Liver (tissue), 3 donors: Measurements from ENCODE around the gene RASAL2.

ENCODE experiments used
- GABPA ChIP-seq, 2 donors: IDR thresholded peaks in 1 of 2; conservative IDR thresholded peaks in 1 of 2; 2 replicates each; pipeline ENCODE4 v1.6.1; 2016; ENCODE audit warnings: antibody characterized with exemption in 2 of 2, mild to moderate bottlenecking in 1 of 2, moderate library complexity in 1 of 2
- JUND ChIP-seq, 2 donors: IDR thresholded peaks; 2 replicates each; pipeline ENCODE4 v1.6.1; 2016; ENCODE audit warnings: antibody characterized with exemption in 2 of 2
- SP1 ChIP-seq: IDR thresholded peaks from 2 replicates; pipeline ENCODE4 v1.6.1; 2018; ENCODE audit warnings: antibody characterized with exemption, mild to moderate bottlenecking
- TAF1 ChIP-seq: conservative IDR thresholded peaks from 2 replicates; pipeline ENCODE4 v1.6.1; 2016; ENCODE audit warnings: antibody characterized with exemption, mild to moderate bottlenecking
- YY1 ChIP-seq: IDR thresholded peaks from 2 replicates; pipeline ENCODE4 v1.6.1; 2016; ENCODE audit warnings: antibody characterized with exemption, mild to moderate bottlenecking
- TF ChIP-seq, protein P1 (sequence below): fragments of 150-350 bp; IDR thresholded peaks from 2 replicates; pipeline ENCODE4 v1.5.1; 2017; ENCODE audit warnings: improper control_type of control experiment, low read depth, low read length; ENCODE audit not compliant: missing input control
- TF ChIP-seq, protein P2 (sequence below): IDR thresholded peaks from 2 replicates; pipeline ENCODE4 v1.6.1; 2016; ENCODE audit warnings: antibody characterized with exemption
- TF ChIP-seq, protein P3 (sequence below): IDR thresholded peaks from 2 replicates; pipeline ENCODE4 v1.6.1; 2016; ENCODE audit warnings: antibody characterized with exemption
- TF ChIP-seq, protein P4 (sequence below): IDR thresholded peaks from 2 replicates; pipeline ENCODE4 v1.6.1; 2016; ENCODE audit warnings: antibody characterized with exemption, mild to moderate bottlenecking
- TF ChIP-seq, protein P5 (sequence below): IDR thresholded peaks from 2 replicates; pipeline ENCODE4 v1.6.1; 2016; ENCODE audit warnings: antibody characterized with exemption
- donor health status: healthy.
- donor health status: healthy.

DNA sequence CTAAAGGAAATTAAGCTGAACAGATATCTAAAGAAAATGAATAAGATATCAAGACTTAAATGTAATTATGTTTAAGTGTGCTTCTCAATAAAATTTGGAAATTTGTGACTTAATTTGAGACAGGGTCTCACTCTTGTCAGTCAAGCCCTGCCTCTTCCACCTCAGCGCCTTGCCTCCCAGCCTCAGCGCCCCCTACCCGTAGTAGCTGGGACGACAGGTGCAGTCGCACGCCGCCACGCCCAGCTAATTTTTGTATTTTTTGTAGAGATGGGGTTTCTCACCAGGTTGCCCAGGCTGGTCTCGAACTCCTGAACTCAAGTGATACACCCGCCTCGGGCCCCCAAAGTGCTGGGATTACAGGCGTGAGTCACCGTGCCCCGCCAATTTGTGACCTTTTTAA, 285.9 kb downstream of the RASAL2 start:
- TF ChIP-seq, protein P1, sequence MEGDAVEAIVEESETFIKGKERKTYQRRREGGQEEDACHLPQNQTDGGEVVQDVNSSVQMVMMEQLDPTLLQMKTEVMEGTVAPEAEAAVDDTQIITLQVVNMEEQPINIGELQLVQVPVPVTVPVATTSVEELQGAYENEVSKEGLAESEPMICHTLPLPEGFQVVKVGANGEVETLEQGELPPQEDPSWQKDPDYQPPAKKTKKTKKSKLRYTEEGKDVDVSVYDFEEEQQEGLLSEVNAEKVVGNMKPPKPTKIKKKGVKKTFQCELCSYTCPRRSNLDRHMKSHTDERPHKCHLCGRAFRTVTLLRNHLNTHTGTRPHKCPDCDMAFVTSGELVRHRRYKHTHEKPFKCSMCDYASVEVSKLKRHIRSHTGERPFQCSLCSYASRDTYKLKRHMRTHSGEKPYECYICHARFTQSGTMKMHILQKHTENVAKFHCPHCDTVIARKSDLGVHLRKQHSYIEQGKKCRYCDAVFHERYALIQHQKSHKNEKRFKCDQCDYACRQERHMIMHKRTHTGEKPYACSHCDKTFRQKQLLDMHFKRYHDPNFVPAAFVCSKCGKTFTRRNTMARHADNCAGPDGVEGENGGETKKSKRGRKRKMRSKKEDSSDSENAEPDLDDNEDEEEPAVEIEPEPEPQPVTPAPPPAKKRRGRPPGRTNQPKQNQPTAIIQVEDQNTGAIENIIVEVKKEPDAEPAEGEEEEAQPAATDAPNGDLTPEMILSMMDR = no peak
- TF ChIP-seq YY1 = no peak
- TF ChIP-seq, protein P2, sequence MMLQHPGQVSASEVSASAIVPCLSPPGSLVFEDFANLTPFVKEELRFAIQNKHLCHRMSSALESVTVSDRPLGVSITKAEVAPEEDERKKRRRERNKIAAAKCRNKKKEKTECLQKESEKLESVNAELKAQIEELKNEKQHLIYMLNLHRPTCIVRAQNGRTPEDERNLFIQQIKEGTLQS = no peak
- TF ChIP-seq, protein P3, sequence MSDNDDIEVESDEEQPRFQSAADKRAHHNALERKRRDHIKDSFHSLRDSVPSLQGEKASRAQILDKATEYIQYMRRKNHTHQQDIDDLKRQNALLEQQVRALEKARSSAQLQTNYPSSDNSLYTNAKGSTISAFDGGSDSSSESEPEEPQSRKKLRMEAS = no peak
- TF ChIP-seq, protein P4, sequence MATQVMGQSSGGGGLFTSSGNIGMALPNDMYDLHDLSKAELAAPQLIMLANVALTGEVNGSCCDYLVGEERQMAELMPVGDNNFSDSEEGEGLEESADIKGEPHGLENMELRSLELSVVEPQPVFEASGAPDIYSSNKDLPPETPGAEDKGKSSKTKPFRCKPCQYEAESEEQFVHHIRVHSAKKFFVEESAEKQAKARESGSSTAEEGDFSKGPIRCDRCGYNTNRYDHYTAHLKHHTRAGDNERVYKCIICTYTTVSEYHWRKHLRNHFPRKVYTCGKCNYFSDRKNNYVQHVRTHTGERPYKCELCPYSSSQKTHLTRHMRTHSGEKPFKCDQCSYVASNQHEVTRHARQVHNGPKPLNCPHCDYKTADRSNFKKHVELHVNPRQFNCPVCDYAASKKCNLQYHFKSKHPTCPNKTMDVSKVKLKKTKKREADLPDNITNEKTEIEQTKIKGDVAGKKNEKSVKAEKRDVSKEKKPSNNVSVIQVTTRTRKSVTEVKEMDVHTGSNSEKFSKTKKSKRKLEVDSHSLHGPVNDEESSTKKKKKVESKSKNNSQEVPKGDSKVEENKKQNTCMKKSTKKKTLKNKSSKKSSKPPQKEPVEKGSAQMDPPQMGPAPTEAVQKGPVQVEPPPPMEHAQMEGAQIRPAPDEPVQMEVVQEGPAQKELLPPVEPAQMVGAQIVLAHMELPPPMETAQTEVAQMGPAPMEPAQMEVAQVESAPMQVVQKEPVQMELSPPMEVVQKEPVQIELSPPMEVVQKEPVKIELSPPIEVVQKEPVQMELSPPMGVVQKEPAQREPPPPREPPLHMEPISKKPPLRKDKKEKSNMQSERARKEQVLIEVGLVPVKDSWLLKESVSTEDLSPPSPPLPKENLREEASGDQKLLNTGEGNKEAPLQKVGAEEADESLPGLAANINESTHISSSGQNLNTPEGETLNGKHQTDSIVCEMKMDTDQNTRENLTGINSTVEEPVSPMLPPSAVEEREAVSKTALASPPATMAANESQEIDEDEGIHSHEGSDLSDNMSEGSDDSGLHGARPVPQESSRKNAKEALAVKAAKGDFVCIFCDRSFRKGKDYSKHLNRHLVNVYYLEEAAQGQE = no peak
- no peak for TF ChIP-seq JUND (IDR thresholded peaks at IDR 0.05)
- no peak for TF ChIP-seq TAF1
- no peak for TF ChIP-seq SP1
- no peak for TF ChIP-seq GABPA (IDR thresholded peaks at IDR 0.05 in 1 of 2, conservative IDR thresholded peaks at IDR 0.05 in 1 of 2)
- TF ChIP-seq, protein P5, sequence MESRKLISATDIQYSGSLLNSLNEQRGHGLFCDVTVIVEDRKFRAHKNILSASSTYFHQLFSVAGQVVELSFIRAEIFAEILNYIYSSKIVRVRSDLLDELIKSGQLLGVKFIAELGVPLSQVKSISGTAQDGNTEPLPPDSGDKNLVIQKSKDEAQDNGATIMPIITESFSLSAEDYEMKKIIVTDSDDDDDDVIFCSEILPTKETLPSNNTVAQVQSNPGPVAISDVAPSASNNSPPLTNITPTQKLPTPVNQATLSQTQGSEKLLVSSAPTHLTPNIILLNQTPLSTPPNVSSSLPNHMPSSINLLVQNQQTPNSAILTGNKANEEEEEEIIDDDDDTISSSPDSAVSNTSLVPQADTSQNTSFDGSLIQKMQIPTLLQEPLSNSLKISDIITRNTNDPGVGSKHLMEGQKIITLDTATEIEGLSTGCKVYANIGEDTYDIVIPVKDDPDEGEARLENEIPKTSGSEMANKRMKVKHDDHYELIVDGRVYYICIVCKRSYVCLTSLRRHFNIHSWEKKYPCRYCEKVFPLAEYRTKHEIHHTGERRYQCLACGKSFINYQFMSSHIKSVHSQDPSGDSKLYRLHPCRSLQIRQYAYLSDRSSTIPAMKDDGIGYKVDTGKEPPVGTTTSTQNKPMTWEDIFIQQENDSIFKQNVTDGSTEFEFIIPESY = no peak
